ENCODE results near the gene SLC66A2. TPM values are rescaled to one million over a fixed set of nuclear protein-coding genes. Genes with fewer than 3 reads are reported as not detected.
A peak's percentile ranks its signal among the peaks of the same experiment; 100 is the strongest.

The SLC66A2 gene
- total RNA-seq, 1 donor, result 35.8 TPM

GRCh38 chr18:79852561-79853302 is 98.7 kb downstream of the SLC66A2 start:
- Histone ChIP-seq H3K9me3 (ENCODE audit: low read depth, low read length) (no peaks in the 10 kb centered on the region), H3K79me2 (ENCODE audit: insufficient read depth, low read length) (no peaks in the 10 kb centered on the region), H3K4me2 (ENCODE audit: insufficient read depth, low read length) (no peak overlapping the region), H3K4me1 (ENCODE audit: insufficient read depth, low read length) (peaks cover 14% of the 10 kb centered on the region), H3K27ac (ENCODE audit: low read depth, low read length) (no peak overlapping the region), H2AFZ (ENCODE audit: low read length) (no peak overlapping the region), H3K4me3 (ENCODE audit: insufficient read depth, low read length) (no peak overlapping the region), H4K20me1 (ENCODE audit: insufficient read depth, low read length) (no peaks in the 10 kb centered on the region), H3K36me3 (ENCODE audit: insufficient read depth, low read length) (no peaks in the 10 kb centered on the region), H3K27me3 (ENCODE audit: insufficient read depth, low read length) (peaks cover 2% of the 10 kb centered on the region)
- no peak for TF ChIP-seq CTCF (IDR thresholded peaks at IDR 0.05; ENCODE audit: extremely low read depth, low read depth, low read length)
- peak; percentile 81 for DNase-seq (ENCODE audit: insufficient read length, low spot score, missing footprints)

Other genes with a start within 250 kb of the SLC66A2 start
- not detected in 2 replicates for gene KCNG2, start 153.7 kb downstream of the SLC66A2 start, total RNA-seq
- 9.4 and 11.2 TPM in 2 replicates for gene HSBP1L1, start 13.0 kb upstream of the SLC66A2 start, total RNA-seq
- gene TXNL4A, start 36.9 kb upstream of the SLC66A2 start, total RNA-seq, result 53.6 and 54.6 TPM in 2 replicates
- gene RBFA, start 82.8 kb upstream of the SLC66A2 start, total RNA-seq, result 28.9 and 29.0 TPM in 2 replicates
- gene ADNP2, start 157.6 kb upstream of the SLC66A2 start, total RNA-seq, result 22.1 and 22.4 TPM in 2 replicates

Measured in osteoblast (primary cell).